ENCODE results near the gene BNIP5. TPM values are rescaled to one million over a fixed set of nuclear protein-coding genes. Genes with fewer than 3 reads are reported as not detected.
"Not testable (repeated sequence)": the region's sequence is repeated elsewhere in the genome, so short reads cannot be mapped to it uniquely, and the experiment has no call there.

The BNIP5 gene
- total RNA-seq, 3 donors from 2014 or later = under 0.01 TPM; not detected in 2

- H3K9me3 ChIP-seq = no peaks in the 10 kb centered on the region
- intact Hi-C loops (cut with DNase I; ENCODE audit: low total_unique reads) = no loop called here
- H3K4me1 ChIP-seq = no peaks in the 10 kb centered on the region
- TF ChIP-seq CTCF (IDR thresholded peaks at IDR 0.05) = no peak
- no peak for TF ChIP-seq POLR2A (IDR thresholded peaks at IDR 0.05)
- TF ChIP-seq POLR2AphosphoS5 (IDR thresholded peaks at IDR 0.05) = no peak
- H3K27ac ChIP-seq = no peak overlapping the region
- no peaks in the 10 kb centered on the region for H3K27me3 ChIP-seq
- no peaks in the 10 kb centered on the region for H3K36me3 ChIP-seq
- no peak for DNase-seq (ENCODE audit: low spot score in 2 of 2)
- H3K4me3 ChIP-seq = no peak overlapping the region
Observed at GRCh38 chr6:36340306-36340617, 3.6 kb upstream of the BNIP5 start.

GRCh38 chr6:36339146-36339545 is 2.5 kb upstream of the BNIP5 start:
- no peaks in the 10 kb centered on the region for H3K9me3 ChIP-seq
- H3K27me3 ChIP-seq = no peaks in the 10 kb centered on the region
- intact Hi-C loops (cut with DNase I; ENCODE audit: low total_unique reads) = no loop called here
- H3K4me1 ChIP-seq = no peaks in the 10 kb centered on the region
- no peak overlapping the region for H3K27ac ChIP-seq
- no peak for DNase-seq (ENCODE audit: low spot score in 2 of 2)
- TF ChIP-seq POLR2AphosphoS5 (IDR thresholded peaks at IDR 0.05) (no peak), CTCF (IDR thresholded peaks at IDR 0.05) (no peak), POLR2A (IDR thresholded peaks at IDR 0.05) (no peak)
- no peaks in the 10 kb centered on the region for H3K36me3 ChIP-seq
- H3K4me3 ChIP-seq = no peak overlapping the region

GRCh38 chr6:36338223-36338622 is 1.5 kb upstream of the BNIP5 start:
- H3K4me3 ChIP-seq; H3K4me1 ChIP-seq; intact Hi-C loops (cut with DNase I; ENCODE audit: low total_unique reads); H3K36me3 ChIP-seq; H3K27me3 ChIP-seq; DNase-seq (ENCODE audit: low spot score in 2 of 2); H3K27ac ChIP-seq; H3K9me3 ChIP-seq: not testable (repeated sequence)

DNA sequence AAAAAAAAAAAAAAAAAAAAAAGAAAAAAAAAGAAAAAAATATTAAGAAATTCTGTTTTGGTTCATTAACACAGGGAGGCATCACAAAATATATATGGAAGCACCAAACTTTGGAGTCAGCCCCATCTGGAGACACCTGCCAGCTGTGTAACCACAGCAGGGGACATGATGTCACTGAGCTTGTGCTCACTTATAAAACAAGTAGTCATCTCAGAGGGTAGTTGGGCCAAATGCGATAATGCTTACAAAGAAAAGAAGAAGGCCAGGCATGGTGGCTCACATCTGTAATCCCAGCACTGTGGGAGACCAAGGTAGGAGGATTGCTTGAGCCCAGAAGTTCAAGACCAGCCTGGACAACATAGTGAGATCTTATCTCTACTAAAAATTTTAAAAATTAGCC is 1.1 kb upstream of the BNIP5 start:
- Histone ChIP-seq H3K27ac (no peak overlapping the region), H3K27me3 (no peaks in the 10 kb centered on the region), H3K4me1 (no peaks in the 10 kb centered on the region), H3K9me3 (no peaks in the 10 kb centered on the region), H3K4me3 (no peak overlapping the region), H3K36me3 (no peaks in the 10 kb centered on the region)
- intact Hi-C loops (cut with DNase I; ENCODE audit: low total_unique reads) = no loop called here
- DNase-seq (ENCODE audit: low spot score in 2 of 2) = no peak
- TF ChIP-seq POLR2AphosphoS5 (IDR thresholded peaks at IDR 0.05) (no peak), CTCF (IDR thresholded peaks at IDR 0.05) (no peak), POLR2A (IDR thresholded peaks at IDR 0.05) (no peak)

DNA sequence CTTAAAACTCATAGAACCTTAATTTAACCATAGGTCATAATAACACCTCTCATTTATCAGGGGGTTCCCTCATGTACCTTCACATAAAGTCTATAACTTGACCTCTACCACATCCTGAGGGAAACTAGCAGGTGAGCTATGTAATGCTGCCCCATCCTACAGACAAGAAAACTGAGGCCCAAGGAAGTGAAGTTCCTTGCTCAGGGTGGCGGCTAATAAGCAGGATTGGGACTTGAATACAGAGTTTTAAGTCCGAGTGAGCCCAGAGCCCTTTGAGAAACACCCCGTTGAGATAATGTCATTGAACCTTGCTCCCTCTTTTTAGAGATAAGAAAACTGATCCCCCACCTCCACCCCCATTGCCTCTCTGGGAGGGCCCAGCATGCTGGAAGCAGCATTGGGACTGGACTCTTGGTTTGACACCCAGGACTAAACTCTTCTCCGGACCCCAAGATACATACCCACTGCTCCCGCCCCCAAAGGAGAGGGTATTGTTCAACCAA is 429 bp downstream of the BNIP5 start:
- TF ChIP-seq POLR2A (IDR thresholded peaks at IDR 0.05) (no peak), CTCF (IDR thresholded peaks at IDR 0.05) (no peak), POLR2AphosphoS5 (IDR thresholded peaks at IDR 0.05) (no peak)
- no peaks in the 10 kb centered on the region for H3K4me1 ChIP-seq
- no peaks in the 10 kb centered on the region for H3K9me3 ChIP-seq
- H3K4me3 ChIP-seq = no peak overlapping the region
- intact Hi-C loops (cut with DNase I; ENCODE audit: low total_unique reads) = no loop called here
- H3K27me3 ChIP-seq = no peaks in the 10 kb centered on the region
- no peak overlapping the region for H3K27ac ChIP-seq
- no peak for DNase-seq (ENCODE audit: low spot score in 2 of 2)
- H3K36me3 ChIP-seq = no peaks in the 10 kb centered on the region
